Thyroid gland (tissue), 4 donors: ENCODE data around the gene LYRM4.

Source experiments
- CTCF ChIP-seq, 6 experiments: fragments of 200-600 bp in 3 of 6; fragments of 450-650 bp in 3 of 6; sonication (generic) in 3 of 6; IDR thresholded peaks; one replicate each; pipeline ENCODE4 v1.5.1; 2016 to 2019; ENCODE audit warnings: antibody characterized with exemption in 6 of 6, mild to moderate bottlenecking in 2 of 6, inconsistent platforms in 1 of 6, moderate library complexity in 1 of 6
- POLR2A ChIP-seq, 2 donors: fragments of 450-650 bp; IDR thresholded peaks; one replicate each; pipeline ENCODE4 v1.6.1; 2017; ENCODE audit warnings: antibody characterized with exemption in 2 of 2, mild to moderate bottlenecking in 2 of 2, moderate library complexity in 1 of 2

- TF ChIP-seq CTCF (IDR thresholded peaks at IDR 0.05) (no peak), POLR2A (IDR thresholded peaks at IDR 0.05) (no peak)
Observed at GRCh38 chr6:5295623-5296022, 34.9 kb upstream of the LYRM4 start.
